Measurements from ENCODE around the gene GALNT15. TPM values are rescaled to one million over a fixed set of nuclear protein-coding genes. Genes with fewer than 3 reads are reported as not detected.

Gene GALNT15
- total and polyA plus RNA-seq, 12 donors: 2.9 to 22.8 (median 12.8) TPM

GRCh38 chr3:16203671-16204629 is 29.5 kb downstream of the GALNT15 start:
- DNase-seq: no peak
- no peak overlapping the region for H3K4me3 ChIP-seq
- H3K27me3 ChIP-seq: no peaks in the 10 kb centered on the region
- WGBS, 4 donors: 81 to 83% (median 81%) methylated on average over 6 of the region's 6 CpGs
- TF ChIP-seq POLR2A (IDR thresholded peaks at IDR 0.05) (no peak), CTCF (IDR thresholded peaks at IDR 0.05) (no peak)
- no peaks in the 10 kb centered on the region for H3K4me1 ChIP-seq (replicated peaks in 1 of 2)
- no peak overlapping the region for H3K27ac ChIP-seq
- no peaks in the 10 kb centered on the region for H3K36me3 ChIP-seq (replicated peaks in 1 of 2)
- intact Hi-C loops (cut with DNase I): no loop called here
- H3K9me3 ChIP-seq (replicated peaks in 1 of 3): no peaks in the 10 kb centered on the region

GRCh38 chr3:16204751-16205150 is 30.3 kb downstream of the GALNT15 start:
- Histone ChIP-seq H3K27me3 (no peaks in the 10 kb centered on the region), H3K4me1 (replicated peaks in 1 of 2) (no peaks in the 10 kb centered on the region), H3K27ac (no peak overlapping the region), H3K4me3 (no peak overlapping the region), H3K36me3 (replicated peaks in 1 of 2) (no peaks in the 10 kb centered on the region), H3K9me3 (replicated peaks in 1 of 3) (no peaks in the 10 kb centered on the region)
- intact Hi-C loops (cut with DNase I): no loop called here
- WGBS, 4 donors: 91 to 95% (median 94%) methylated on average over 14 of the region's 14 CpGs
- no peak for TF ChIP-seq POLR2A (IDR thresholded peaks at IDR 0.05)
- TF ChIP-seq CTCF (IDR thresholded peaks at IDR 0.05): no peak
- DNase-seq: no peak

- Histone ChIP-seq H3K4me3 (no peak overlapping the region), H3K27me3 (no peaks in the 10 kb centered on the region), H3K9me3 (replicated peaks in 1 of 3) (no peaks in the 10 kb centered on the region), H3K4me1 (replicated peaks in 1 of 2) (no peaks in the 10 kb centered on the region), H3K36me3 (replicated peaks in 1 of 2) (no peaks in the 10 kb centered on the region), H3K27ac (no peak overlapping the region)
- intact Hi-C loops (cut with DNase I): no loop called here
- WGBS, 4 donors: 68 to 81% (median 77%) methylated on average over 11 of the region's 11 CpGs
- no peak for DNase-seq
- no peak for TF ChIP-seq POLR2A (IDR thresholded peaks at IDR 0.05)
- no peak for TF ChIP-seq CTCF (IDR thresholded peaks at IDR 0.05)
Observed at GRCh38 chr3:16205156-16205870, 30.8 kb downstream of the GALNT15 start.

GRCh38 chr3:16207031-16207430 is 32.6 kb downstream of the GALNT15 start:
- H3K4me1 ChIP-seq (replicated peaks in 1 of 2): no peaks in the 10 kb centered on the region
- no peak for DNase-seq
- H3K36me3 ChIP-seq (replicated peaks in 1 of 2): no peaks in the 10 kb centered on the region
- H3K27me3 ChIP-seq: no peaks in the 10 kb centered on the region
- no peak overlapping the region for H3K4me3 ChIP-seq
- intact Hi-C loops (cut with DNase I): no loop called here
- no peak overlapping the region for H3K27ac ChIP-seq
- TF ChIP-seq CTCF (IDR thresholded peaks at IDR 0.05): no peak
- no peak for TF ChIP-seq POLR2A (IDR thresholded peaks at IDR 0.05)
- H3K9me3 ChIP-seq (replicated peaks in 1 of 3): no peaks in the 10 kb centered on the region
